ENCODE measurements around the gene CTU1. TPM values are rescaled to one million over a fixed set of nuclear protein-coding genes. Genes with fewer than 3 reads are reported as not detected.

Gene CTU1
- total RNA-seq, 4 donors from 2014 or later = 2.8 to 8.5 (median 4.6) TPM

- no peak for TF ChIP-seq CTCF (IDR thresholded peaks at IDR 0.05; ENCODE audit: low read depth)
Observed at GRCh38 chr19:51116736-51117286, 8.6 kb upstream of the CTU1 start.

GRCh38 chr19:51114087-51114729 is 6.0 kb upstream of the CTU1 start:
- TF ChIP-seq CTCF (IDR thresholded peaks at IDR 0.05; ENCODE audit: low read depth) = no peak

GRCh38 chr19:51111606-51112005 is 3.4 kb upstream of the CTU1 start:
- TF ChIP-seq CTCF (IDR thresholded peaks at IDR 0.05; ENCODE audit: low read depth) = no peak

GRCh38 chr19:51110666-51110971 is 2.4 kb upstream of the CTU1 start:
- no peak for TF ChIP-seq CTCF (IDR thresholded peaks at IDR 0.05; ENCODE audit: low read depth)

- no peak for TF ChIP-seq CTCF (IDR thresholded peaks at IDR 0.05; ENCODE audit: low read depth)
Observed at GRCh38 chr19:51108805-51109146, 567 bp upstream of the CTU1 start.

GRCh38 chr19:51107406-51108065 is 673 bp downstream of the CTU1 start:
- TF ChIP-seq CTCF (IDR thresholded peaks at IDR 0.05; ENCODE audit: low read depth) = no peak

- no peak for TF ChIP-seq CTCF (IDR thresholded peaks at IDR 0.05; ENCODE audit: low read depth)
Observed at GRCh38 chr19:51103926-51104341, 4.3 kb downstream of the CTU1 start.
